Measurements from ENCODE around the gene ALDH16A1. TPM values are rescaled to one million over a fixed set of nuclear protein-coding genes. Genes with fewer than 3 reads are reported as not detected.

The ALDH16A1 gene
- total RNA-seq, 2 donors from 2014 or later = 21.8 to 29.8 TPM

- H3K36me3 ChIP-seq = no peaks in the 10 kb centered on the region
- no peaks in the 10 kb centered on the region for H3K9me3 ChIP-seq
- H3K4me1 ChIP-seq (ENCODE audit: control insufficient read depth in 1 of 2, low read depth in 2 of 2) = no peaks in the 10 kb centered on the region
- H3K4me3 ChIP-seq = no peak overlapping the region
- peaks cover 33% of the 10 kb centered on the region for H3K27me3 ChIP-seq (replicated peaks; ENCODE audit: insufficient read depth)
- no peak for TF ChIP-seq CTCF (IDR thresholded peaks at IDR 0.05)
- DNase-seq (ENCODE audit: low spot score) (no peak), ATAC-seq (ENCODE audit: insufficient number of reproducible peaks, low FRiP score, low read depth) (no peak)
- H3K27ac ChIP-seq = no peak overlapping the region
These were observed 16.5 kb upstream of the ALDH16A1 start for GRCh38 chr19:49436381-49437017.

GRCh38 chr19:49437231-49437630, 15.8 kb upstream of the ALDH16A1 start:
- peaks cover 30% of the 10 kb centered on the region for H3K27me3 ChIP-seq (replicated peaks; ENCODE audit: insufficient read depth)
- H3K27ac ChIP-seq = no peak overlapping the region
- H3K36me3 ChIP-seq = no peaks in the 10 kb centered on the region
- H3K4me3 ChIP-seq = no peak overlapping the region
- DNase-seq (ENCODE audit: low spot score) (no peak), ATAC-seq (ENCODE audit: insufficient number of reproducible peaks, low FRiP score, low read depth) (no peak)
- no peak for TF ChIP-seq CTCF (IDR thresholded peaks at IDR 0.05)
- peaks cover 3 to 6% of the 10 kb centered on the region in 2 donors for H3K4me1 ChIP-seq (ENCODE audit: control insufficient read depth in 1 of 2, low read depth in 2 of 2)
- H3K9me3 ChIP-seq = no peaks in the 10 kb centered on the region

- Histone ChIP-seq H3K36me3 (no peaks in the 10 kb centered on the region), H3K9me3 (no peaks in the 10 kb centered on the region), H3K4me3 (no peak overlapping the region), H3K27ac (no peak overlapping the region), H3K4me1 (ENCODE audit: control insufficient read depth in 1 of 2, low read depth in 2 of 2) (peaks cover 8 to 9% of the 10 kb centered on the region in 2 donors), H3K27me3 (replicated peaks; ENCODE audit: insufficient read depth) (peaks cover 21% of the 10 kb centered on the region)
- TF ChIP-seq CTCF (IDR thresholded peaks at IDR 0.05) = no peak
- DNase-seq (ENCODE audit: low spot score) (no peak), ATAC-seq (ENCODE audit: insufficient number of reproducible peaks, low FRiP score, low read depth) (no peak)
These were observed 14.8 kb upstream of the ALDH16A1 start for GRCh38 chr19:49438261-49438660.

- peaks cover 9% of the 10 kb centered on the region for H3K27me3 ChIP-seq (replicated peaks; ENCODE audit: insufficient read depth)
- no peak for TF ChIP-seq CTCF (IDR thresholded peaks at IDR 0.05)
- H3K27ac ChIP-seq = no peak overlapping the region
- no peaks in the 10 kb centered on the region for H3K36me3 ChIP-seq
- H3K4me1 ChIP-seq (ENCODE audit: control insufficient read depth in 1 of 2, low read depth in 2 of 2) = peaks cover 8 to 9% of the 10 kb centered on the region in 2 donors
- ATAC-seq (ENCODE audit: insufficient number of reproducible peaks, low FRiP score, low read depth) (no peak), DNase-seq (ENCODE audit: low spot score) (no peak)
- no peaks in the 10 kb centered on the region for H3K9me3 ChIP-seq
- no peak overlapping the region for H3K4me3 ChIP-seq
These were observed 13.2 kb upstream of the ALDH16A1 start for GRCh38 chr19:49439836-49440235.

GRCh38 chr19:49440439-49441209, 12.4 kb upstream of the ALDH16A1 start:
- DNase-seq (ENCODE audit: low spot score) (no peak), ATAC-seq (ENCODE audit: insufficient number of reproducible peaks, low FRiP score, low read depth) (no peak)
- Histone ChIP-seq H3K27me3 (replicated peaks; ENCODE audit: insufficient read depth) (peaks cover 1% of the 10 kb centered on the region), H3K36me3 (no peaks in the 10 kb centered on the region), H3K27ac (no peak overlapping the region), H3K4me1 (ENCODE audit: control insufficient read depth in 1 of 2, low read depth in 2 of 2) (peaks cover 8 to 9% of the 10 kb centered on the region in 2 donors), H3K9me3 (no peaks in the 10 kb centered on the region), H3K4me3 (peak overlapping the region; percentile 5)
- no peak for TF ChIP-seq CTCF (IDR thresholded peaks at IDR 0.05)
